ENCODE measurements around the gene ANO2. TPM values are rescaled to one million over a fixed set of nuclear protein-coding genes. Genes with fewer than 3 reads are reported as not detected.
A peak's percentile ranks its signal among the peaks of the same experiment; 100 is the strongest.

The ANO2 gene
- total RNA-seq, 1 experiment from 2014 or later, result 0.68 TPM

DNA sequence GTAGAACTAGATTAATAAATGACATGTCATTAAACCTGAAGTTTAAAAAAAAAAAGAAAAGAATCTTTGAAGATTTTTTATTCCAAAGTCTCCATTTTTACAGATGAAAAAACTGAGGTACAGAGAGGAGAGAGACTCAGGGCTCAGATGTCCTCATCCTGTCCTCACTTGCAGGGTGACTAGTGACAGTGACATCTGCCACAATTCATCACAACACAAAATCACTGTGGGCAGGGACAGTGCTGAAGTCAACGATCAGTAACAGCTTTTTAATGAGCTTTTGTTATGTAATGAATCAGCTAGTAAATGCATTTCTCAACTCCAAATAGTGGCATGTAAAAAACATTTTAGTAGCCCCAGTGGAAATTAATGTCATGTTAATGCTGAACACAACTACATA, 374.6 kb downstream of the ANO2 start:
- no TSS peak for BruUV-seq (replicated peaks)
- intact Hi-C loops (cut with micrococcal nuclease; ENCODE audit: unreplicated experiment), result no loop called here
- POLR2A ChIA-PET, result no interaction called here

DNA sequence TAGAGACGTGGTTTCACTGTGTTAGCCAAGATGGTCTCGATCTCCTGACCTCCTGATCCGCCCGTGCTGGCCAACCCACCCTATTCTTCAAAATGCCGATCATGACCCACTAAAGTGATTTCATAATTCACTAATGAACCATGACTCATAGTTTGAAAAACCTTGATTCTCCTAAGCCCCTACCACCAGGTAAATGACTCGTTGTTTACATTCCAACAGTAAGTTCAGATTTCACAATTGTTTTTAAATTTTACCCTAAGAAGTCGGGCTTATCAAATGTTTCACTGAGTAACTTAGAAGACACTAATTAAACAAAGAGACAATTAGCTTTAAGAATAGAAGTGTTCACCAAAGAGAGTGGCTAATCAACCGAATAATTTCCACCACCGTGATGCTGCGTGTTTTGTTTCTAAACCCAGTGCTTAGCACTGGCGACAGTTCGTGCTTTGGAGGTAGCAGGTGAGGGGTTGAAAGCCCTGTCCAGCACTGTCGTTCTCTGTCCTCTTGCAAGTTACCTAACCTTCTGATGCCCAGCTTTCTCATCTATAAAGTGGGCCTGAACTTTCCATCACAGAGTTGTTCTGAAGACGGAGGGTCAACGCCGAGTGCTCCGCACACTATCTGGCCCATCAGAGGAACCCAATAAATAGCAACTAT, 376.6 kb downstream of the ANO2 start:
- DNase-seq, result peak in 1 of 2 experiments; percentile 48
- TF ChIP-seq, protein P1, sequence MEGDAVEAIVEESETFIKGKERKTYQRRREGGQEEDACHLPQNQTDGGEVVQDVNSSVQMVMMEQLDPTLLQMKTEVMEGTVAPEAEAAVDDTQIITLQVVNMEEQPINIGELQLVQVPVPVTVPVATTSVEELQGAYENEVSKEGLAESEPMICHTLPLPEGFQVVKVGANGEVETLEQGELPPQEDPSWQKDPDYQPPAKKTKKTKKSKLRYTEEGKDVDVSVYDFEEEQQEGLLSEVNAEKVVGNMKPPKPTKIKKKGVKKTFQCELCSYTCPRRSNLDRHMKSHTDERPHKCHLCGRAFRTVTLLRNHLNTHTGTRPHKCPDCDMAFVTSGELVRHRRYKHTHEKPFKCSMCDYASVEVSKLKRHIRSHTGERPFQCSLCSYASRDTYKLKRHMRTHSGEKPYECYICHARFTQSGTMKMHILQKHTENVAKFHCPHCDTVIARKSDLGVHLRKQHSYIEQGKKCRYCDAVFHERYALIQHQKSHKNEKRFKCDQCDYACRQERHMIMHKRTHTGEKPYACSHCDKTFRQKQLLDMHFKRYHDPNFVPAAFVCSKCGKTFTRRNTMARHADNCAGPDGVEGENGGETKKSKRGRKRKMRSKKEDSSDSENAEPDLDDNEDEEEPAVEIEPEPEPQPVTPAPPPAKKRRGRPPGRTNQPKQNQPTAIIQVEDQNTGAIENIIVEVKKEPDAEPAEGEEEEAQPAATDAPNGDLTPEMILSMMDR (IDR thresholded peaks at IDR 0.05; ENCODE audit: insufficient read depth in 1 of 2, low read depth in 1 of 2, low read length in 1 of 2, severe bottlenecking in 1 of 2, unreplicated experiment in 1 of 2), result no peak
- peak overlapping the region; percentile 23 for H3K4me3 Mint-ChIP-seq (ENCODE audit: unreplicated experiment)
- no peaks in the 10 kb centered on the region for H3K9me3 ChIP-seq
- no peak overlapping the region for H3K4me3 ChIP-seq (ENCODE audit: low read depth, low read length)
- peak overlapping the region; percentile 56 for H3K27ac Mint-ChIP-seq (ENCODE audit: unreplicated experiment)
- H3K36me3 Mint-ChIP-seq (ENCODE audit: insufficient read depth, unreplicated experiment), result no peaks in the 10 kb centered on the region
- H3K4me1 Mint-ChIP-seq (ENCODE audit: low read depth, unreplicated experiment), result peaks cover 32% of the 10 kb centered on the region
- BruUV-seq (replicated peaks), result no TSS peak
- no peaks in the 10 kb centered on the region for H3K27me3 ChIP-seq (replicated peaks; ENCODE audit: control insufficient read depth, insufficient read depth, low read length)
- H3K9me3 Mint-ChIP-seq (ENCODE audit: unreplicated experiment), result no peaks in the 10 kb centered on the region
- peaks cover 18% of the 10 kb centered on the region for H3K4me1 ChIP-seq
- POLR2A ChIA-PET, result no interaction called here
- CTCF ChIA-PET, result no interaction called here
- H3K27me3 Mint-ChIP-seq (ENCODE audit: insufficient read depth, unreplicated experiment), result no peaks in the 10 kb centered on the region
- intact Hi-C loops (cut with micrococcal nuclease; ENCODE audit: unreplicated experiment), result no loop called here
- H3K36me3 ChIP-seq (ENCODE audit: control insufficient read depth, insufficient read depth, low read length), result no peaks in the 10 kb centered on the region

More for the DNA sequence above, 374.6 kb downstream of the ANO2 start:
- no peak overlapping the region for H3K4me3 ChIP-seq (ENCODE audit: low read depth, low read length)
- peaks cover 18% of the 10 kb centered on the region for H3K4me1 ChIP-seq
- H3K27me3 Mint-ChIP-seq (ENCODE audit: insufficient read depth, unreplicated experiment), result no peaks in the 10 kb centered on the region
- no peak overlapping the region for H3K4me3 Mint-ChIP-seq (ENCODE audit: unreplicated experiment)
- DNase-seq, result no peak
- no peaks in the 10 kb centered on the region for H3K36me3 Mint-ChIP-seq (ENCODE audit: insufficient read depth, unreplicated experiment)
- CTCF ChIA-PET, result no interaction called here
- H3K27ac Mint-ChIP-seq (ENCODE audit: unreplicated experiment), result no peak overlapping the region
- peaks cover 32% of the 10 kb centered on the region for H3K4me1 Mint-ChIP-seq (ENCODE audit: low read depth, unreplicated experiment)
- no peaks in the 10 kb centered on the region for H3K9me3 Mint-ChIP-seq (ENCODE audit: unreplicated experiment)
- TF ChIP-seq, protein P1 (IDR thresholded peaks at IDR 0.05; ENCODE audit: insufficient read depth in 1 of 2, low read depth in 1 of 2, low read length in 1 of 2, severe bottlenecking in 1 of 2, unreplicated experiment in 1 of 2), result no peak
- no peaks in the 10 kb centered on the region for H3K36me3 ChIP-seq (ENCODE audit: control insufficient read depth, insufficient read depth, low read length)
- no peaks in the 10 kb centered on the region for H3K9me3 ChIP-seq
- H3K27me3 ChIP-seq (replicated peaks; ENCODE audit: control insufficient read depth, insufficient read depth, low read length), result no peaks in the 10 kb centered on the region

DNA sequence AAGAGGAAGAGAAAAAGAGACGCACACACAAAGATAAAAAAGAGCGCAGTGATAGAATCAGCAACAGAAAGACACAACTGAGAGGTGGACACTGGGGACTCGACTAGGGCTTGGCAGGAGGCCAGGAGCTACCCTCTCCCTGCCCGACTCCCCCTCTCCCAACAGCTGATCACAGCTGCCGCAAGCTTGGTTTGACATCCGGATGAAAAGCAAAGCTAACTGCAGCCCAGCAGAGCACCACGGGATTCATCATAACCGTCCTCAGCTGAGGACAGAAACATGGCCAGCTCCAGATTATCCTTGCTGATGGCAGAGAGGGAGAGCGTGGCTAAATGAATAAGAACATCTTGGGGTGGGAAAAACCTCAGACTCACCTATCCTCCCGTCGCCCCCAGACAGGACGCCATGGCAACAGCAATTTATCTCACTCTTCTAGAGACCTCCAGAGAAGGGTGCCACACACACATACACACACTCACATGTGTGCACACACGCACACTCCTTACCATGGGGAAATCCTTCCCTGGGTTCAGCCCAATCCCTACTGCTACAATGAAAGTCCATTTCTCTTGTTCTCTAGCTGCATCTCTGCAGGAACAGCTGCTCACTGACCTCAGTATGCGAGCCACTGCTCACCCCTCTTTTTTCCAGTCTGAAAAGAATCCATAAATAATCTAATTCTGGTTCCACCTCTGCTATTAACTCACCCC, 377.9 kb downstream of the ANO2 start:
- no peak for DNase-seq
- no peaks in the 10 kb centered on the region for H3K9me3 ChIP-seq
- no peak overlapping the region for H3K4me3 ChIP-seq (ENCODE audit: low read depth, low read length)
- ChIA-PET CTCF (no interaction called here), POLR2A (no interaction called here)
- Mint-ChIP-seq H3K4me3 (ENCODE audit: unreplicated experiment) (no peak overlapping the region), H3K27ac (ENCODE audit: unreplicated experiment) (peak overlapping the region; percentile 18), H3K4me1 (ENCODE audit: low read depth, unreplicated experiment) (peaks cover 32% of the 10 kb centered on the region), H3K36me3 (ENCODE audit: insufficient read depth, unreplicated experiment) (no peaks in the 10 kb centered on the region), H3K27me3 (ENCODE audit: insufficient read depth, unreplicated experiment) (no peaks in the 10 kb centered on the region), H3K9me3 (ENCODE audit: unreplicated experiment) (no peaks in the 10 kb centered on the region)
- BruUV-seq (replicated peaks), result no TSS peak
- intact Hi-C loops (cut with micrococcal nuclease; ENCODE audit: unreplicated experiment), result no loop called here
- peaks cover 18% of the 10 kb centered on the region for H3K4me1 ChIP-seq
- H3K36me3 ChIP-seq (ENCODE audit: control insufficient read depth, insufficient read depth, low read length), result no peaks in the 10 kb centered on the region
- H3K27me3 ChIP-seq (replicated peaks; ENCODE audit: control insufficient read depth, insufficient read depth, low read length), result no peaks in the 10 kb centered on the region
- TF ChIP-seq, protein P1 (IDR thresholded peaks at IDR 0.05; ENCODE audit: insufficient read depth in 1 of 2, low read depth in 1 of 2, low read length in 1 of 2, severe bottlenecking in 1 of 2, unreplicated experiment in 1 of 2), result no peak
